GM21786 (cell line): ENCODE results near the gene RMDN2.

Source experiments
- ATAC-seq: cut with Tn5 transposase; IDR thresholded peaks from one replicate; pipeline ENCODE4 v1.9.1; 2021; ENCODE audit not compliant: unreplicated experiment

RMDN2 gene

DNA sequence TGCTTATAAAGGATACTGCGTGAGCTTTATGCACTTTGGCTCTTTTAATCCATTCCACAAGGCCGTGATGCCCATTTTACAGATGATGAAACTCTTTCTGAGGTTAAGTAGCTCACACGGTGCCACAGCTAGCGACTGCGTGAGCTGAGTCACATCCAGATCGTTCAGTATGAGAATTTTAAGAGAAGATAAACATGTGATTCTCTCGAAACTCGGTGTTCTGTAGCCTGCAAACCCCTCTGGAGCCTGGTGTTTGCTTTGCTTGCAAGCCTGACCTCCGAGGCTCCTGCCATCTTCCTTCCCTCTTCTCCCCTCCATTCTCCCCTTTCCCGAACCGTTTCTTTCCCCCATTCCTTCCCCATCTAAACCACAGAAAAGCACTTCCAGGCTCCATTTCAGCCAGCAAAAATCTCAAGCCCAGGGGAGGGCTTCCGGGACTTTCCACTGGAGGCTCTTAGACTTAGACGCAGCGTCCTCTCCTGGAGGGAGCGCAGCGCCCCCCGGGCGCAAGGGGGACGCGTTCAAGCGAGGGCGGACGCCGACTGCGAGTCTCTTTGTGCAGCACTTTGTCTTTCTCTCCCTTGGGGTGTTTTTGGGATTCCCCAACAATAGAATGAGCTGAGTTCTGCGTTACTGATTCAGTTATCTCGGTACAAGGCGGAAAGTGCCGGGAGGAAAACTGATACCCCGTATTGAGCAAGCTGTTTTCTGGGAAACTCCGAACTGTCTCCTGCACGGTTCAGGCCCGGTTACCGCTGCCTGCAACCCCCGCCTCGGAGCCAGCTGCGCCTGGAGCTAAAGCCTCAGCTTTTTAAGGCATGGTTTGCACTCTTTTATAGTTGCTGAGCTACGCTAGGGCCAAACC, 112.9 kb downstream of the RMDN2 start:
- peak; percentile 78 for ATAC-seq

DNA sequence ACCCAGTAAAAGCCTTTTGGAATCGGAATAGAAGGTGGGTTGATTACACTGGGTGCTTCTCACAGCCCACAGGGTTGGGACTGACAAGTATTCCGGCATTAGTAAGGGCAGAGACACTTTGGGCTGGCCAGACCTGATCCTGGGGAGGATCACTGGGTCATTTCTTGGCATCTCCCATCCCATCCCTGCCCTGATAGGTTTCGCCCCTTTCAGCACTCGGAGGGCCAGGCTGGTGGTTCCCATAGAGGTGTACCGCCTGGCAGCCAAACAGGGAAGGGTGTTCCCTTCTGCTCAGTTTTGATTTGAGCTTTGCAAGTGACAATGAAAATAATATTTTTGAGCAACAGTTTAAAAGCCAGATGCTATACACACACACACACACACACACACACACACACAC, 113.6 kb downstream of the RMDN2 start:
- no peak for ATAC-seq

DNA sequence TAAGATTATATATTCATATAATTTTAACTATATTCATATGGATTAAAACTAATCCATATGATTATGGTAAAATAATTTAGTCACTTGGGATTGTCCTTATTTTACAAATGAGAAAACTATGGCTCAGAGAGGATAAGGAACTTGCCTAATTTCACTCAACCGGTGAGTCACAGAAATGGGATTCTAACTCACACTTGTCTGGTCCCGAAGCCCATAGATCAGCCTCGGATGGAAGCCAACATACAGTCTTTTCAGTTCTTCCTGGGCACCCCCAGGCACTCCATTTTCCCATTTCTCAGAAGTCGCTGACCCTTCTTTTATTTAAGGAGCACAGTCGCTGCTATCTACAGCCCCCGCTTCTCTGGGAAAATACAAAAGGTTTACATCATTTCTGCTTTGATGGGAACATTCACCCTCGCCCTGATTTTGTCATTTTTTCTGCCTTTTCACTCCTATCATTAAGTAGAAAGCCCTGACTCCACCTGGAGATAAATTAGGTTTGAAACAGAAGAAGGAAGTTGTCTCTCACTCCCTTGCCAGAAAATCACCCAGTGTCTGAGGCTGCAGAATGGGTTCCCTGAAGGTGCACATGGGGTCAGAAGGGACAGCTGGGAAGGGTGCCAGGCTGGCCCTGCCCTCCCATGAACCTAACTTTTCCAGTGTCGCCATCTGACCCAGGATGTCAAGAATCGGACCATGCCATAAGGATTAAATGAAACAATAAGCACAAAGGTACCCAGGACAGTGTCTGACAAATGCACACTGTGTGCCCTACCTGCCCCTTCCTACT, 114.2 kb downstream of the RMDN2 start:
- ATAC-seq = no peak

DNA sequence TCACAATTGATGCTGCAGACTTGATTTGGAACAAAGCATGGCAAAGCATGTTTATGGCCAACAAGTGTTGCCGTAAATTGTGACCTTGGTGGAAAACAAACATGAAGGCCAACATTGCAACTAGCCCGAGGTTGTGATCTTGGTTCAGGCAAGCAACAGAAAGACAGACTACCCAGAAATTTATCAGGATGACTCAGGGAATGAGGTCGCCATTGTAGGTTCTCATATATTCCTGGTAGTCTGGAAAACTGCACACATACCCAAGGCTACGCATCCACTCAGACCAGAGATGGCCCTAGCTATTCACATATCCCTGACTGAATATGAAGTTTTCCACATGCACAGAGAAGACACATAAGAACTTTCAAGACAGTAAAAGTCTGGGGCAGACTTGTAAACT, 120.7 kb downstream of the RMDN2 start:
- no peak for ATAC-seq

DNA sequence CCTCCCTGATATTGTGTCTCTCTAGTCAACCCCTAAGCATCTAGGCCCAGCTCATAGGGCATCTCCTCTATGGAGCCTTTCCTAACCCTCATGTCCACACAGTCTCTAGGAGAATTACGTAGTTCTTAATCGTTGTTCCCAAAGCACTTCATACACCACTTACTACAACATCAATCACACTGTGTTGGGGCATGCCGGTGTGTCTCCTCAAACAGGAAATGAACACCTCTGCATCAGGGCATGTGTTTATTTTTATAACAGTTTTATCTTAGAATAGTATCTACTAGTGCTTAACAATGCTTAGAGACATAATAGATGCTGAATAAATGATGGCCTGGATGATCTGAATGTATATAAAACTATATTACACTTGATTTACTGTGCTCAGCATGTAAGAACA, 131.1 kb downstream of the RMDN2 start:
- ATAC-seq = no peak

DNA sequence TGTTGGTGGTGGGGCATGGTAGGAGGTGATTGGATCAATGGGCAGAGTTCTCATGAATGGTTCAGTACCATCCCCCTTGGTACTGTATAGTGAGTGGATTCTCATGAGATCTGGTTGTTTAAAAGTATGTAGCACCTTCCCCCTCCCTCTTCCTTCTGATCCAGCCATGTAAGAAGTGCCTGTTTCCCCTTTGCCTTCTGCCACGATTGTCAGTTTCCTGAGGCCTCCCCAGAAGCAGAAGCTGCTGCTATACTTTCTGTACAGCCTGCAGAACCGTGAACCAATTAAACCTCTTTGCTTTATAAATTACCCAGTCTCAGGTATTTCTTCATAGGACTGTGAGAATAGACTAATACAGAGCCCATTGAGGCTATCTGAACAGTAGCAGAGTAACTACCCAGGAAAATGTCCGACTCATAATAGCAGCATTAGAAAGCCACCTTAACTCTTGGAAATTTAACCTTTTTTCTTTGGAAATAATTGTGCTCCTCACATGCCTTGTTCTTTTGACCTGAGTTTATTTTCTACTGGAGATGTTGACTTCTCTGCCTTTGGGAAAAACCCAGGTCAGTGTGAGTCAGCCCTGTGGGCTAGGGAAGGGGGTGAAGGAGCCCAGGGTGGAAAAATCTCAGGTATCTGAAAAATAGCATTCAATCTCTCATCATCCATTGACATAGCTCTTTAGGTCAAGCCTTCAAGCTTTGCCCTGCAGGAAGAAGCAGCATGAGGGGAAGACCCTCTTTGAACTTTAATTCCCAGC, 132.7 kb downstream of the RMDN2 start:
- ATAC-seq = no peak

DNA sequence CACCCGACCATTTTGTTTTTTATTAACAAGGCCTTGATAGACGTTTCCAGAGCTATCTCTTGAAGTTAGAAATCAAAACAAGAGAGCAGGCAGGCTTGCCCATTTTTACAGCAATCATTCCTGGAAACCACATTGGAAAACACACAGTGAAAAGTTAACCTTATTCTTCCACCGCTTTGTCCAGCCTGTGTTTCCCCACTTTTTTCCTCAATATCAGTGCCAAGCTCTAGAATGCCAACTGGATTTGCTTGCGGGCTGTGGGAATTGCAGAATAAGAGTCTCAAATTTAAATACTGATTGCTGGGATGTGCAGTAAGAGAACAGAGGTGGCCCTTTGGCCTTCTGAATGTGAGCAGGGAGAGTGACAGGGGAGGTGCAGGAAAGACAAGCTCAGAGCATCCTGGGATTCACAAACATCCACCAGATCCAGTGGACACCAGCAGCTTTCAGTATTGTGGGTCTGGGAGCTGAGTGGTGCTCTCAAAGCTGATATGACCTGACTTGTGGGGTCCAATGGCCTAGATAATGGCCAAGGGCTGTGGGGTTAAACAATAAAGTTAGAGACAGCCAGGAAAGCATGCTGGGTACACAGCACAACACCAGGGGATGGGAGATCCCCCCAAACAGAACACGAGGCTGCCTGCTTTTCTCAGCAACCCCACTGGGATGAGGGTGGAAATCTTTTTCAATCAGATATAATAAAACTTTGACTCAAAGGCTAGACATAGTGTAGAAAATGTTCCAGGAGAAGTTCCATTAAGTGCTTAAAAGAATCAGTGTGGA, 135.3 kb downstream of the RMDN2 start:
- no peak for ATAC-seq

DNA sequence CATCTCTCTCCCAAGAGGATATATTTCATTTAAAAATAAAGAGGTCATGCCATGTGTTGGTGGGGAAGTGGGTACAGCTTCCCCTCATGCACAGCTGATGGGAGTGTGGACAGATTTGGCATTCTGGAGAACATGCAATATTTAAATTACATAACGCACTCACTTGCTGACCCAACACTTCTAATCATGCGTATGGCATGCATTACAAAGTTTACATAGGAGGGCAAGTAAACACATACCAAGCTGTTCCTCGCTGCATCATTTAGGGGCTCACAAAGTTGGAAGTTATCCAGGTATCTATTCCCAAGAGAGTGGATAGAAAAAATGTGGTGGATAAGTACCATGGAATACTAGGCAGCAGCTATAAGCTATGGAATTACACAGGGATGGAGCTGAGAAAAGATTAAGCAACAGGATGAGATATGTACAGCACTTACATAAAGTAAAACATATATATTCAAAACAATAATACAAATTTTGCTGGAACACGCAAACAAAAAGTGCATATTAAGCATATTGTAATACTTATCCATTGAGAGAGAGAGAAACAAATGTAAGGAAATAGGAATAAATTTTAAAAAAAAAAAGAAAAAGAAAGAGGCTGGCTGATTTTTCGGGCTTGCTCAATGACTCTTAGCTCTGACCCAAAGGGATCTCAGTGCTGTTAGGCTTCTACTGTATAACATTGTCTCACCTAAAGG, 139.9 kb downstream of the RMDN2 start:
- no peak for ATAC-seq

DNA sequence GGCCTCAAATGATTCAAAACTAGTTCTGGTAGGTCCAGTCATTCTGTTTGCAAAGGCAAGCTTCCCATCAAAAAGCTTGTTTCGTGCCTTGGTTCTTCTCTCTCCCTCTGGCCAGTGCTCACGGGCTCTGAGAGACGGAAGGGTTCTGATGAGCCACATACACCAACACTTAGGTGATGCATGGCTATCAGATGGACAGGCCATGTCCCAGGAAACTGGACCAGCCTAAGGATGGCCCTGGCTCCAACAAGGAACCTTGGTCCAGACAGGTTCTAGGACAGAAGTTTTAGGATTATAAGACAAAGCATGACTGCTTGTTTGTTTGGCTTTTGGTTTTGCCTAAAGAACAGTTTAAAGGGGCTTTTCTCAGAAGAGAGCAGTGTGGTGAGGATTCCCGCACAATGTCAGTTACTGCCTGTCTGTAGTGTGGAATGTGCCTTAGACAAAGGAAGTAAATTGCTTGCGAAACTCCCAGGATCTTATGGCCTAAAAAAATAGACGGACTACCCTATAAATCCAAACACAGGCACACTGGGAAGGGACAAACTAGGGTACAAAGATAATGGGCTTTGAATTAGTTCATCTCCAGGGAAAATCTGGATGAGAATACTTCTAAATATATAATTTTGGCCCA, 140.5 kb downstream of the RMDN2 start:
- ATAC-seq = no peak

DNA sequence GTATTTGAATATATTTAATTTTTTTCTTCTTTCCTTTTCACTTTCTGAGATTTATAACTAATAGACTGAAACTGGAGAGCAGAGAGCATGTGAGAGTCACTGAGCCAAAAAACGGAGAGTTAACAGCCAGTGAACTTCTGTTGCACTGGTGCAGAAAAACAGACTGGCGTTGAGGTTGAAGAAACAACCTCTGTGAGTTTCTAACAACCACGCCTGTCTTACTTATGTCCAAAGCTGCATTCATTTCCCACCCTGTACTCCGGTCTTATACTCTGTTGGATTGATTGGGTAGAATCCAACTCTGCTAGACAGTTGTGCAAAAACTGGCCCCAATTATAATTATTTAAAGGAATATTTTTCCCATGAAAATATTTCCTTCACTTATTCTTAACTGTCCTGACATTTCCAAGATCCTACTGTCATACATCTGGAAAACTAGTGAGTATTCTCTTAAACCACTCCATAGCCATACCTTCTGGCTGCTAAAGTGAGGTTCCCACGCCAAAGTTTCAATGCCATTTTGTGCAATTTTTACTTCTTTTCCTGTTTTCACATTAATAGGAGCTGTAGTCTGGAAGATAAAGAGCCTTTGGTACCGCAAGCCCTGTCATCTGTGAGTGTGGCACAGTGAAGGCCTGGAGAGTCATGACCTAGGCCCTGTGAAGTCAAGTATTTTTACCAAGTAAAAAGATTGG, 141.5 kb downstream of the RMDN2 start:
- ATAC-seq = no peak
